Endothelial cell of umbilical vein (primary cell): ENCODE results near the gene C5. TPM values are rescaled to one million over a fixed set of nuclear protein-coding genes. Genes with fewer than 3 reads are reported as not detected.

Experiments
- BruUV-seq: library from RNA; stranded (reverse); fragments of 400-500 nt; replicated peaks from 2 replicates; lab custom pipeline; 2021; lab: Mats Ljungman, UMichigan
- CTCF ChIA-PET: fragments of 300-600, 350-600 bp; sonication (Branson Sonifier 250); formaldehyde crosslinking; loops from one replicate; lab custom pipeline; 2021; ENCODE audit warnings: antibody characterized with exemption, inconsistent platforms; lab: Charles Lee
- POLR2A ChIA-PET: fragments of 300-600, 350-600 bp; sonication (Branson Sonifier 250); formaldehyde crosslinking; loops from one replicate; lab custom pipeline; 2021; ENCODE audit warnings: antibody characterized with exemption, inconsistent platforms; lab: Charles Lee
- DNase-seq: peaks from one replicate; pipeline ENCODE4 v3.0.0-alpha.2; 2011; ENCODE audit warnings: low read depth, low spot score
- FAIRE-seq: peaks from 2 replicates; lab custom pipeline; 2011; peaks lifted over from hg19 to GRCh38; lab: Jason Lieb, UNC
- H2AFZ ChIP-seq: 2 replicates; pipeline ENCODE4 v1.6.0; 2012; ENCODE audit warnings: low read depth, low read length, control low read depth, inconsistent platforms
- H3K27ac ChIP-seq: 2 replicates; pipeline ENCODE4 v1.5.1; 2011; ENCODE audit warnings: low read depth, mild to moderate bottlenecking, control low read depth, low read length, moderate library complexity; ENCODE audit not compliant: insufficient read depth
- H3K27me3 ChIP-seq, 2 experiments: 2 replicates each; pipeline versions ENCODE4 v1.6.0 to v1.6.1; 2011; ENCODE audit warnings: low read length in 2 of 2, mixed read lengths in 1 of 2; ENCODE audit not compliant: control insufficient read depth in 2 of 2, insufficient read depth in 2 of 2
- H3K36me3 ChIP-seq, 2 experiments: 2 replicates in 1 of 2; 3 replicates in 1 of 2; pipeline ENCODE4 v1.5.1; 2011; ENCODE audit warnings: low read length in 2 of 2, mild to moderate bottlenecking in 1 of 2, moderate library complexity in 1 of 2; ENCODE audit not compliant: control insufficient read depth in 2 of 2, insufficient read depth in 2 of 2; ENCODE audit errors: extremely low read depth in 1 of 2
- H3K4me1 ChIP-seq: 3 replicates; pipeline ENCODE4 v1.5.1; 2011; ENCODE audit warnings: mild to moderate bottlenecking, low read length; ENCODE audit not compliant: control insufficient read depth, insufficient read depth; ENCODE audit errors: extremely low read depth
- H3K4me2 ChIP-seq: 2 replicates; pipeline ENCODE4 v1.6.1; 2011; ENCODE audit warnings: low read length, control low read depth, mixed read lengths; ENCODE audit not compliant: insufficient read depth
- H3K4me3 ChIP-seq, 3 experiments: fragments of 200-600 bp in 1 of 3; sonication (generic), shearing (Covaris generic) in 1 of 3; replicated peaks in 1 of 3; 2 replicates each; pipeline ENCODE4 v1.5.1; 2011 to 2016; ENCODE audit warnings: control low read depth in 3 of 3, low read length in 3 of 3, mild to moderate bottlenecking in 2 of 3, inconsistent platforms in 1 of 3, low read depth in 1 of 3, moderate library complexity in 1 of 3; ENCODE audit not compliant: insufficient read depth in 1 of 3
- H3K79me2 ChIP-seq: 2 replicates; pipeline ENCODE4 v1.6.0; 2012; ENCODE audit warnings: low read length, inconsistent platforms; ENCODE audit not compliant: control insufficient read depth, insufficient read depth
- H3K9ac ChIP-seq: replicated peaks from 2 replicates; pipeline ENCODE3; 2011; ENCODE audit warnings: low read length, control low read depth; ENCODE audit not compliant: insufficient read depth; ENCODE audit errors: extremely low read depth
- H3K9me1 ChIP-seq: replicated peaks from 3 replicates; pipeline ENCODE4 v1.6.0; 2011; ENCODE audit warnings: mild to moderate bottlenecking, low read length; ENCODE audit not compliant: control insufficient read depth, insufficient read depth; ENCODE audit errors: extremely low read depth
- H3K9me3 ChIP-seq: replicated peaks from 2 replicates; pipeline ENCODE4 v1.5.1; 2012; ENCODE audit warnings: low read length, inconsistent platforms; ENCODE audit not compliant: control insufficient read depth, insufficient read depth
- H4K20me1 ChIP-seq: replicated peaks from 2 replicates; pipeline ENCODE3; 2011; ENCODE audit warnings: mild to moderate bottlenecking, low read length; ENCODE audit not compliant: control insufficient read depth, insufficient read depth; ENCODE audit errors: extremely low read depth
- CTCF ChIP-seq, 2 donors: IDR thresholded peaks; 1 replicate in 1 of 2; 2 replicates in 1 of 2; pipeline ENCODE4 v1.5.1; 2011; ENCODE audit warnings: low read length in 2 of 2, mild to moderate bottlenecking in 2 of 2, moderate library complexity in 2 of 2, control low read depth in 1 of 2, inconsistent platforms in 1 of 2, low read depth in 1 of 2; ENCODE audit not compliant: insufficient read depth in 1 of 2; ENCODE audit errors: extremely low read depth in 1 of 2
- EZH2 ChIP-seq: IDR thresholded peaks from 2 replicates; pipeline ENCODE4 v1.6.1; 2012; ENCODE audit warnings: borderline replicate concordance, low read depth, mild to moderate bottlenecking, moderate library complexity, low read length, inconsistent platforms; ENCODE audit not compliant: severe bottlenecking
- FOS ChIP-seq: IDR thresholded peaks from 2 replicates; pipeline ENCODE4 v1.6.1; 2011; ENCODE audit warnings: mild to moderate bottlenecking, low read length, moderate library complexity, borderline replicate concordance; ENCODE audit not compliant: insufficient read depth
- GATA2 ChIP-seq: IDR thresholded peaks from 2 replicates; pipeline ENCODE4 v1.7.0; 2011; ENCODE audit warnings: low read depth, mild to moderate bottlenecking, moderate library complexity, mixed read lengths, low read length; ENCODE audit not compliant: insufficient read length, insufficient read depth
- JUN ChIP-seq: IDR thresholded peaks from 2 replicates; pipeline ENCODE4 v1.6.1; 2011; ENCODE audit warnings: borderline replicate concordance, low read depth; ENCODE audit not compliant: insufficient read length, insufficient read depth
- MAX ChIP-seq: IDR thresholded peaks from 2 replicates; pipeline ENCODE4 v1.6.1; 2011; ENCODE audit not compliant: insufficient read depth, insufficient read length
- MYC ChIP-seq: IDR thresholded peaks from one replicate; pipeline ENCODE4 v1.6.1; 2011; ENCODE audit warnings: mild to moderate bottlenecking, low read depth, low read length
- POLR2A ChIP-seq: IDR thresholded peaks from 2 replicates; pipeline ENCODE4 v1.6.1; 2012; ENCODE audit warnings: low read depth, mild to moderate bottlenecking, control low read depth, low read length
- POLR2AphosphoS5 ChIP-seq: IDR thresholded peaks from 2 replicates; pipeline ENCODE4 v1.6.1; 2012; ENCODE audit warnings: low read depth, mild to moderate bottlenecking, control low read depth, low read length, moderate library complexity; ENCODE audit not compliant: insufficient read depth
- dilution Hi-C: fragments of 300-500 bp; cut with MboI; formaldehyde crosslinking; loops from one replicate; pipeline ENCODE4 v1.15.0; 2019; ENCODE audit warnings: low sequenced_read_pairs; ENCODE audit not compliant: extremely low pct_ligation_motif_present
- intact Hi-C: fragments of 100-400 bp; cut with micrococcal nuclease; formaldehyde crosslinking; loops from one replicate; pipeline ENCODE4 v1.10.0; 2022
- polyA plus RNA-seq, 4 experiments: library from polyadenylated mRNA; depleted of rRNA in 3 of 4; stranded (reverse) in 3 of 4; unstranded in 1 of 4; fragments of >200 nt; gene quantifications; 2 replicates each; pipeline versions ENCODE4 v1.2.1 to v1.2.3, GENCODE V29; 2011 to 2012; ENCODE audit warnings: missing spikeins in 1 of 4
- total RNA-seq: library from RNA; stranded (reverse); gene quantifications from 2 replicates; pipeline ENCODE4 v1.2.3, GENCODE V29; 2021

The C5 gene
- total and polyA plus RNA-seq, 2 donors (not counting 3 experiments of a cell fraction or from before 2014, with no cell fraction given) = 0.79 to 1.6 TPM

- POLR2A ChIA-PET = no interaction called here
- DNase-seq (peak; percentile 18), FAIRE-seq (peak; percentile 75)
- H3K9me3 ChIP-seq = no peaks in the 10 kb centered on the region
- H2AFZ ChIP-seq = no peak overlapping the region
- BruUV-seq = no TSS peak
- H3K4me1 ChIP-seq = peaks cover 6% of the 10 kb centered on the region
- H3K27me3 ChIP-seq = no peaks in the 10 kb centered on the region
- H3K36me3 ChIP-seq = no peaks in the 10 kb centered on the region
- H3K4me2 ChIP-seq = no peak overlapping the region
- no peaks in the 10 kb centered on the region for H4K20me1 ChIP-seq
- TF ChIP-seq JUN (peak; percentile 51), MAX (no peak), POLR2AphosphoS5 (no peak)
- no peaks in the 10 kb centered on the region for H3K9me1 ChIP-seq
- H3K9ac ChIP-seq = no peak overlapping the region
- no peak overlapping the region for H3K27ac ChIP-seq
- H3K79me2 ChIP-seq = no peaks in the 10 kb centered on the region
- dilution Hi-C loops = no loop called here
- H3K4me3 ChIP-seq = no peak overlapping the region
- CTCF ChIA-PET = interaction anchor here (0.8 kb wide), 1 partner anchor 43 kb away, joined by 3 read pairs; no protein-coding TSS in a partner anchor
- intact Hi-C loops = no loop called here
Measured at GRCh38 chr9:120909904-120910303, 140.2 kb downstream of the C5 start.

DNA sequence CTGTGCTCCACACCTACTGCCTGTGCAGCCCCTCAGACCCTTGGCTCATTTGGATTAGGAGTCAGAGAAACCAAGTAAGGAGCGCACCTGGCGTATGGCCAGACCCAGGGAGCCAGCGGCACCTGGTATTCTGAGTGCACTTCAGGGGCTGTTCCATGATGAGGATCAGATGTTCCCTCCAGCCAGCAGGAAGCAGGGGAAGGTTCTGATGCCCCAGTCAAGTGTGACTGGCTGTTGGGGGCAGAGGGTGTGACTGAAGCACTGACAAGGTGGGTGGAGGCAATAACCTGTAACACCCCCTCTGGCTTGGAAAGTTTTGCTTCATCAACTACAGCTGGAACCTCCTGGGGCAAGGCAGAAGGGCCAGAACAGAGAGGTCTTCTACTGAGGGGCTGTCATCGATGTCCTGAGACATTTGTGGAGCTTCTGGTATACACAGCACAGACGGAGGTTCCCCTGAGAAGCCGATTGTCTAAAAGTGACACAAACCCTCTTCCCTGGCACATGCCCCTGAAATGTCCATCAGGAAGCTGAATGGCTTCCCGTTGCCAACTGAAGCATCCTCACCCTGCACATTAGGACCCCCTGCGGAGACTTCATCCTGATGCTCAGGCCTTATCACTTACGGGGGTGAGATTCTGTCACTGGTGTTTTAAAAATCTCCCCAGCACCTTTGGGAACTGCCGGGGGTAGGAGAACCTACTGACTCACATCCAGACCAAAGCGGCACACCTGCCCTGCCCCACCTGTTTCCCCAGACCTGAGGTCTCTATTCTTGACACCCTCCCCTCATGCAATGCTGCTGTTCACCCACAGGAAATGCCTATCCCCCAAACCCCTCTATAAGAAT lies 144.5 kb downstream of the C5 start:
- Histone ChIP-seq H3K4me1 (peaks cover 6% of the 10 kb centered on the region), H3K9me1 (no peaks in the 10 kb centered on the region), H4K20me1 (no peaks in the 10 kb centered on the region), H3K9me3 (no peaks in the 10 kb centered on the region), H3K79me2 (no peaks in the 10 kb centered on the region), H3K4me2 (no peak overlapping the region), H3K27ac (no peak overlapping the region), H3K27me3 (no peaks in the 10 kb centered on the region), H3K4me3 (no peak overlapping the region), H2AFZ (no peak overlapping the region), H3K36me3 (no peaks in the 10 kb centered on the region), H3K9ac (no peak overlapping the region)
- no peak for DNase-seq
- ChIA-PET CTCF (no interaction called here), POLR2A (no interaction called here)
- intact Hi-C loops = no loop called here
- no peak for FAIRE-seq
- no peak for TF ChIP-seq POLR2A
- TF ChIP-seq CTCF (IDR thresholded peaks at IDR 0.05; ENCODE audit: extremely low read depth in 1 of 2, insufficient read depth in 1 of 2, low read depth in 1 of 2, low read length in 2 of 2) = no peak
- TF ChIP-seq JUN = no peak
- TF ChIP-seq EZH2 = no peak
- TF ChIP-seq MYC = no peak
- TF ChIP-seq GATA2 = no peak
- TF ChIP-seq FOS = no peak
- TF ChIP-seq POLR2AphosphoS5 = no peak
- no peak for TF ChIP-seq MAX
- dilution Hi-C loops = no loop called here
- BruUV-seq = no TSS peak
